Karpas-422 (cell line): ENCODE data around the gene NIPBL. TPM values are rescaled to one million over a fixed set of nuclear protein-coding genes. Genes with fewer than 3 reads are reported as not detected.

Source experiments
- DNase-seq: peaks from one replicate; pipeline ENCODE4 v3.0.0-alpha.2; 2015
- H2AFZ ChIP-seq: fragments of 200-600 bp; sonication (generic); 2 replicates; pipeline ENCODE4 v1.6.1; 2014; ENCODE audit warnings: antibody characterized with exemption, low read length, mixed read lengths
- H3K27ac ChIP-seq: fragments of 200-600 bp; sonication (generic); 2 replicates; pipeline ENCODE4 v1.5.1; 2014; ENCODE audit warnings: mild to moderate bottlenecking, low read length, moderate library complexity
- H3K27me3 ChIP-seq: fragments of 200-600 bp; sonication (generic); 2 replicates; pipeline ENCODE4 v1.6.1; 2014; ENCODE audit warnings: low read length, mixed read lengths
- H3K36me3 ChIP-seq: fragments of 200-600 bp; sonication (generic); 2 replicates; pipeline ENCODE4 v1.6.1; 2014; ENCODE audit warnings: low read length, mixed read lengths; ENCODE audit not compliant: insufficient read depth
- H3K4me1 ChIP-seq: fragments of 200-600 bp; sonication (generic); 2 replicates; pipeline ENCODE4 v1.6.1; 2014; ENCODE audit warnings: mild to moderate bottlenecking, low read length, mixed read lengths
- H3K4me2 ChIP-seq: fragments of 200-600 bp; sonication (generic); 2 replicates; pipeline ENCODE4 v1.6.1; 2014; ENCODE audit warnings: low read length, low read depth, mild to moderate bottlenecking; ENCODE audit not compliant: poor library complexity, severe bottlenecking
- H3K4me3 ChIP-seq: fragments of 200-600 bp; sonication (generic); 2 replicates; pipeline ENCODE4 v1.5.1; 2014; ENCODE audit warnings: mild to moderate bottlenecking, antibody characterized with exemption, low read length, mixed read lengths
- H3K79me2 ChIP-seq: fragments of 200-600 bp; sonication (generic); 2 replicates; pipeline ENCODE4 v1.6.1; 2014; ENCODE audit warnings: mild to moderate bottlenecking, low read length, mixed read lengths
- H3K9ac ChIP-seq: fragments of 200-600 bp; sonication (generic); 2 replicates; pipeline ENCODE4 v1.6.0; 2014; ENCODE audit warnings: low read length
- H3K9me2 ChIP-seq: fragments of 200-600 bp; sonication (generic), shearing (Covaris generic); replicated peaks from 2 replicates; pipeline ENCODE4 v1.6.0; 2014; ENCODE audit warnings: mild to moderate bottlenecking, low read length, moderate library complexity; ENCODE audit not compliant: insufficient read depth
- H3K9me3 ChIP-seq: fragments of 300-700, 200-600 bp; sonication (generic); 2 replicates; pipeline ENCODE4 v1.6.1; 2014; ENCODE audit warnings: low read length, mixed read lengths
- H4K20me1 ChIP-seq: fragments of 200-600 bp; sonication (generic); 2 replicates; pipeline ENCODE4 v1.6.1; 2014; ENCODE audit warnings: mild to moderate bottlenecking, antibody characterized with exemption, low read length, low read depth; ENCODE audit not compliant: insufficient read depth
- total RNA-seq: library from RNA; depleted of rRNA; stranded (reverse); fragments of >200 nt; shearing (Covaris generic); gene quantifications from 2 replicates; pipeline ENCODE4 v1.2.3, GENCODE V29; 2014; ENCODE audit warnings: low replicate concordance

Gene NIPBL
- total RNA-seq, 1 experiment from 2014 or later: 65.9 TPM

DNA sequence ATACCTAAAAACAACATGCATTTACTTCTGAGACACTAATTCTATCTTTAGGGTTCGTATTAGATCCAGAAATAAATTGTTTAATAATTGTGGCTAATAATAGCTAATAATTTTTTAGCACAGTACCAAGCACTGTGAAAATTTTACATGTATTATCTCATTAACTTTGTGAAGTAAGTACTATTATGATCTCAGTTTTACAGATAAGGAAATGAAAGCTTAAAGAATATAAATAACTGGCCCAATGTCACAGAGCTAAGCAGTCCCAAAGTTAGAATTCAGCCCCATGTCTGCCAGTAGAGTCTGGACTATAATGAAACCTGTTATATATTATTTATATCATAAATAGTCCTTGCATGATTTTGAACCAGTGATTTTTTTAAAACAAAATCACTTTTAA, 163.3 kb downstream of the NIPBL start:
- H3K27me3 ChIP-seq: no peaks in the 10 kb centered on the region
- no peak overlapping the region for H2AFZ ChIP-seq
- H3K36me3 ChIP-seq: peaks cover 27% of the 10 kb centered on the region; the same call in 1 of the 2 replicates
- no peak overlapping the region for H3K9ac ChIP-seq
- no peak for DNase-seq
- H3K4me3 ChIP-seq: no peak overlapping the region
- H3K9me3 ChIP-seq: no peaks in the 10 kb centered on the region
- no peaks in the 10 kb centered on the region for H4K20me1 ChIP-seq
- H3K4me1 ChIP-seq: no peaks in the 10 kb centered on the region
- H3K4me2 ChIP-seq: no peak overlapping the region
- H3K9me2 ChIP-seq: no peaks in the 10 kb centered on the region
- no peak overlapping the region for H3K27ac ChIP-seq
- 0 out of 2 replicates have a peak, but pooled peaks cover 3% of the 10 kb centered on the region for H3K79me2 ChIP-seq

DNA sequence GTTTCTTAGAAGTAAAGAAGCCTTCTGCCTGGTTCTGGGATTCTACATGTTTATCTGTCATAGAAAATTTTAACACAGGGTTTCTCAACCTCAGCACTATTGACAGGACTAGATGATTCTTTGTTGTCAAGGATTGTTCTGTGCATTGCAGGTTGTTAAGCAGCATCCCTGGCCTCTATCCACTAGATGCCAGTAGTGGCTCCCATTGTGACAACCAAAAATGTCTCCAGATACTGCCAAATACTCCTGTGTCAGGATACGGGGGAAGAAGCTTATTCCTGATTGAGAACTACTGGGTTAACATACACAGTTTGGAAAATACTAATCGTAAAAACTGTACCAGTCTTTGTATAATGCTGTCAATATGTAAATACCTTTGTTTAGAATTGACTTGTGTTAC, 167.1 kb downstream of the NIPBL start:
- no peaks in the 10 kb centered on the region for H3K27me3 ChIP-seq
- H3K4me2 ChIP-seq: no peak overlapping the region
- peaks cover 42% of the 10 kb centered on the region for H3K36me3 ChIP-seq
- no peak overlapping the region for H3K27ac ChIP-seq
- 0 out of 2 replicates have a peak, but pooled peaks cover 3% of the 10 kb centered on the region for H3K79me2 ChIP-seq
- no peak overlapping the region for H3K4me3 ChIP-seq
- no peak for DNase-seq
- no peaks in the 10 kb centered on the region for H4K20me1 ChIP-seq
- H2AFZ ChIP-seq: no peak overlapping the region
- no peaks in the 10 kb centered on the region for H3K4me1 ChIP-seq
- no peaks in the 10 kb centered on the region for H3K9me3 ChIP-seq
- no peak overlapping the region for H3K9ac ChIP-seq
- no peaks in the 10 kb centered on the region for H3K9me2 ChIP-seq

DNA sequence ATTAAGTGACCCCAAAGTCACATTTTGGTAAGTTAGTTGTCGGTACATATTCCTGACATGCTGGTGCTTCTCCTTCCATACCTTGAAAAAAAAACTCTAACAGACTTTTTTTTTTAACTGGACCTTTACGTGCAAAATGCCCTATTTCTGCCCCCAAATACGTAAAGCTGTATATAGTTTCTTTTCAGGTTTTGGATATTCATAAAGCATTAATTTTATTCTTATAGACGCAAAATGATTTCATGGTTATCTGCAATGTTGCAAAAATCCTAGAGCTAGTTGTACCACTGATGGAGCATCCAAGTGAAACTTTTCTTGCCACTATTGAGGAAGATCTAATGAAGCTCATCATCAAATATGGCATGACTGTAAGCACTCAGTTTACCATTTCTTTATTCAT, 167.6 kb downstream of the NIPBL start:
- Histone ChIP-seq H3K4me3 (no peak overlapping the region), H3K27me3 (no peaks in the 10 kb centered on the region), H3K9me2 (no peaks in the 10 kb centered on the region), H2AFZ (no peak overlapping the region), H3K9ac (no peak overlapping the region), H3K36me3 (peaks cover 45% of the 10 kb centered on the region), H3K4me2 (no peak overlapping the region), H3K27ac (no peak overlapping the region), H3K9me3 (no peaks in the 10 kb centered on the region), H3K79me2 (0 out of 2 replicates have a peak, but pooled peaks cover 3% of the 10 kb centered on the region), H3K4me1 (no peaks in the 10 kb centered on the region), H4K20me1 (no peaks in the 10 kb centered on the region)
- DNase-seq: no peak

DNA sequence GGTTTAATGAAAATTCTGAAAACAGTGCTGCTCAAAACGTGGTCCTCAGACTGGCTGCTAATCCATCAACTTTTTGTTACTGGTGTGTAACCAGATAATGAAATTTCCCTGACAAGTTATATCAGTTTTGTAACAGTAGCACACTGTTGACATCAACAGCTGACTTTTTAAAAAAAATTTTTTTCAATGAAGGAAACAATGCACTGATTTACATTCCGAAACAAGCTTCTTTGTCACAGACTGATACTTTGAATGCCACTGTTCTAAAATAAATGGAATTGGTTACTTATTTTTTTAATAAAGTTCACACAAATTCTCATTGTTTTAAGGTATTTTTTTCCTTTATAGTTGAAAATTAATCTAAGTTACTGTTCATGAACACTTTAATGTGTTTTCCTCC, 169.1 kb downstream of the NIPBL start:
- no peak overlapping the region for H3K27ac ChIP-seq
- peaks cover 48% of the 10 kb centered on the region for H3K36me3 ChIP-seq

DNA sequence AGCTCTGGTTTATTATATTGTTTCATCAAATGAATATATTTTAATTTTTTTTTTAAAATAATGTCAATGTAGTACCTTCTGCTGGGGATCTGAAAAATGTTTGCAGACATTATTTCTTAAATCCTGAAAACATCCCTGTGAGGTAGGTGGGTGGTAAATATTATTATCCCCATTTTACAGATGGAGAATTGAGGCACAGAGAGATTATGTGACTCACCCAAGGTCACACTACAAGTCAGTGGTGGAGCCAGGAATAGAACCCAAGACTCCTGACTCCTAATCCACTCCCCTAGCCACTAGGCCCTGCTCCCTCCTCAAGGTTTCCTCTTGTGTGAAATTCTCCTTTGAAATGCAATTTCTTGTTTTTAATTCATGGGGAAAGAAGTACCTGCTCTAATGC, 171.4 kb downstream of the NIPBL start:
- H3K36me3 ChIP-seq: peaks cover 59% of the 10 kb centered on the region
- no peaks in the 10 kb centered on the region for H3K27me3 ChIP-seq
- DNase-seq: no peak
- no peak overlapping the region for H3K27ac ChIP-seq
- H4K20me1 ChIP-seq: no peaks in the 10 kb centered on the region
- no peak overlapping the region for H2AFZ ChIP-seq
- H3K4me3 ChIP-seq: no peak overlapping the region
- H3K9me2 ChIP-seq: no peaks in the 10 kb centered on the region
- no peak overlapping the region for H3K4me2 ChIP-seq
- H3K9me3 ChIP-seq: no peaks in the 10 kb centered on the region
- no peaks in the 10 kb centered on the region for H3K4me1 ChIP-seq
- H3K9ac ChIP-seq: no peak overlapping the region
- no peaks in the 10 kb centered on the region for H3K79me2 ChIP-seq

More for the DNA sequence above, 169.1 kb downstream of the NIPBL start:
- Histone ChIP-seq H3K4me2 (no peak overlapping the region), H3K4me1 (no peaks in the 10 kb centered on the region), H3K27me3 (no peaks in the 10 kb centered on the region), H3K9me3 (no peaks in the 10 kb centered on the region), H3K9me2 (no peaks in the 10 kb centered on the region), H2AFZ (no peak overlapping the region), H3K4me3 (no peak overlapping the region), H4K20me1 (no peaks in the 10 kb centered on the region), H3K79me2 (0 out of 2 replicates have a peak, but pooled peaks cover under 1% of the 10 kb centered on the region), H3K9ac (no peak overlapping the region)
- DNase-seq: no peak

DNA sequence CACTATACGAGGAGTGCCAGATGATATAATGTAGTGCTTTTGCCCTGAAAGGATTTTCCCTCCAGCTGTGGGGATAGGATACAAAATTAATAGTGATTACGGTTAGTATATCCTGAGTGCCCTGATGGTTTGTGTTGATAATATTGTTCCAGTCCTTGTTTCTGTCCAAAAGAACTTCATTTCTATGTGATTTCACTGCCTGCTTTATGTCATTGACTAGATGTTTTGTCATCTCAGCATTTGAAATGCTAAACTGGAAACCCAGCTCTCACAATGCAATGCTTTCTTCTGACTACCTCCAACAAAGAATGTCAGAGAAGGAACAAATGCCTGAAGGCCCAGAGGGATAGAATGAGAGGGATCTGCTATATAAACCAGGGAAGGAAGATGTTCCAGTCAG, 177.8 kb downstream of the NIPBL start:
- no peaks in the 10 kb centered on the region for H4K20me1 ChIP-seq
- H3K4me3 ChIP-seq: no peak overlapping the region
- no peaks in the 10 kb centered on the region for H3K79me2 ChIP-seq
- H3K4me2 ChIP-seq: no peak overlapping the region
- H3K9me2 ChIP-seq: no peaks in the 10 kb centered on the region
- no peak overlapping the region for H2AFZ ChIP-seq
- peaks cover 46% of the 10 kb centered on the region for H3K36me3 ChIP-seq
- H3K9ac ChIP-seq: no peak overlapping the region
- no peak overlapping the region for H3K27ac ChIP-seq
- DNase-seq: no peak
- no peaks in the 10 kb centered on the region for H3K4me1 ChIP-seq
- no peaks in the 10 kb centered on the region for H3K9me3 ChIP-seq
- no peaks in the 10 kb centered on the region for H3K27me3 ChIP-seq

DNA sequence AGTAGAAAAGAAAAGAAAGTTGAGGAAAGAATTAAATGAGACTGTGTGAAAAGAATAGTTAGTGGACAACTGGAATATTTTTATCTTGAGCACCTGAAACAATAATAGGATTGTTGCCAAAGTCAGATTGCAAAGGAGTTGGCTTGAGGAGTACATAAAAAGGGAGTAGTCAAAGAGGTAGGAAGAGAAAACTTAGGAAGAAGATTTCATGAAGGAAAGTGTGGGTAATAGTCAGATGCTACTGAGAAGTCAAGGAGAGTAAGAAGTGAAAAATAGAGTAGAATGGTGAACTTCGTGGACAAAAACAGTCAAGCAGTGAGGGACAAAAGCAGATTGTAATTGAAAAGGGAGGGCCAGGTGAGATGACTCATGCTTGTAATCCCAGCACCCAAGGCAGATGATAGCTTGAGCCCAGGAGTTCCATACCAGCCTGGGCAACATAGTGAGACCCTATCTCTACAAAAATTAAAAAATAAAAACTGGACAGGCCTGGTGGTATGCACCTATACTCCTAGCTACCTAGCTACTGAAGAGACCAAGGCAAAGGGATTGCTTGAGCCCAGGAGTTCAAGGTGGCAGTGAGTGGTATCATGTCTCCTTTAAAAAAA, 178.9 kb downstream of the NIPBL start:
- Histone ChIP-seq H3K9me3 (no peaks in the 10 kb centered on the region), H3K4me1 (no peaks in the 10 kb centered on the region), H2AFZ (no peak overlapping the region), H3K27ac (no peak overlapping the region), H3K4me2 (no peak overlapping the region), H4K20me1 (no peaks in the 10 kb centered on the region), H3K36me3 (peaks cover 42% of the 10 kb centered on the region), H3K27me3 (no peaks in the 10 kb centered on the region), H3K9me2 (no peaks in the 10 kb centered on the region), H3K79me2 (no peaks in the 10 kb centered on the region), H3K9ac (no peak overlapping the region), H3K4me3 (no peak overlapping the region)
- DNase-seq: no peak

DNA sequence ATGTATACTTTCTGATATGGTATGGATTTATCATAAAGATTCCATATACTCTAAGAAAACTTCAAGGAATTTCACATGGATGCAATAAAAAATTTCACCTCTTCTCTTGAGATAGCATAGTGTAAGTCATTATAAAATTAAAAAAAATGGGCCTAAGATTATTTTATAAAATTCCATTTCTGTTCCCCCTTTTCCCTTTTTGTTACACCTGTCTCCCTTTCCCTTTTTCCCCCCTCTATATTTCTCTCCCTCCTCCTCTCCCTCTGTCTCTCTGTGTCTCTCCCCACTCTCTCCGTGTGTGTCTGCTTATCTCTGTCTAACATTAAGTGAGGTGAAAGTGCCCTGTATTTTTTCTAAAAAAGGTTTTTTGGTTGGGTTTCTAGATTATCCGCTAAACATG, 180.2 kb downstream of the NIPBL start:
- no peaks in the 10 kb centered on the region for H4K20me1 ChIP-seq
- H3K36me3 ChIP-seq: peaks cover 33% of the 10 kb centered on the region
- no peak overlapping the region for H3K4me3 ChIP-seq
- H3K9ac ChIP-seq: no peak overlapping the region
- no peaks in the 10 kb centered on the region for H3K27me3 ChIP-seq
- no peak overlapping the region for H3K27ac ChIP-seq
- H3K4me2 ChIP-seq: no peak overlapping the region
- no peak overlapping the region for H2AFZ ChIP-seq
- H3K4me1 ChIP-seq: no peaks in the 10 kb centered on the region
- DNase-seq: no peak
- no peaks in the 10 kb centered on the region for H3K79me2 ChIP-seq
- no peaks in the 10 kb centered on the region for H3K9me2 ChIP-seq
- no peaks in the 10 kb centered on the region for H3K9me3 ChIP-seq
